Mesendoderm (in vitro differentiated cells): Measurements from ENCODE around the gene TMEM186. TPM values are rescaled to one million over a fixed set of nuclear protein-coding genes. Genes with fewer than 3 reads are reported as not detected.
"Not testable (repeated sequence)": the region's sequence is repeated elsewhere in the genome, so short reads cannot be mapped to it uniquely, and the experiment has no call there.

Source experiments
- DNase-seq: peaks from one replicate; pipeline ENCODE4 v3.0.0; 2013
- H2AK5ac ChIP-seq: 2 replicates; pipeline ENCODE4 v1.6.1; 2013; ENCODE audit warnings: low read length, inconsistent platforms
- H2BK120ac ChIP-seq: 2 replicates; pipeline ENCODE4 v1.6.1; 2013; ENCODE audit warnings: low read depth, mild to moderate bottlenecking, low read length, moderate library complexity, mixed read lengths
- H2BK15ac ChIP-seq: replicated peaks from 2 replicates; pipeline ENCODE4 v1.6.1; 2013; ENCODE audit warnings: low read depth, mild to moderate bottlenecking, moderate library complexity
- H2BK5ac ChIP-seq: 2 replicates; pipeline ENCODE4 v1.6.1; 2013; ENCODE audit warnings: low read length, inconsistent platforms
- H3K18ac ChIP-seq: 2 replicates; pipeline ENCODE4 v1.6.1; 2013; ENCODE audit warnings: mild to moderate bottlenecking, low read length, mixed read lengths
- H3K23ac ChIP-seq: one replicate; pipeline ENCODE4 v1.6.1; 2013; ENCODE audit warnings: low read length
- H3K27ac ChIP-seq: 2 replicates; pipeline ENCODE4 v1.5.1; 2013; ENCODE audit warnings: low read depth, mild to moderate bottlenecking, inconsistent platforms, low read length, moderate library complexity
- H3K27me3 ChIP-seq: 2 replicates; pipeline ENCODE4 v1.6.1; 2013; ENCODE audit warnings: low read length, control low read depth, mild to moderate bottlenecking, inconsistent platforms; ENCODE audit not compliant: insufficient read depth, poor library complexity
- H3K36me3 ChIP-seq: 2 replicates; pipeline ENCODE4 v1.6.1; 2013; ENCODE audit warnings: low read length, inconsistent platforms; ENCODE audit not compliant: control insufficient read depth, insufficient read depth
- H3K4ac ChIP-seq: one replicate; pipeline ENCODE4 v1.6.1; 2013; ENCODE audit warnings: low read depth, mild to moderate bottlenecking, low read length, moderate library complexity
- H3K4me1 ChIP-seq: 2 replicates; pipeline ENCODE4 v1.6.1; 2013; ENCODE audit warnings: low read depth, low read length, inconsistent platforms; ENCODE audit not compliant: control insufficient read depth
- H3K4me2 ChIP-seq: 2 replicates; pipeline ENCODE4 v1.6.1; 2013; ENCODE audit warnings: low read length
- H3K4me3 ChIP-seq: 2 replicates; pipeline ENCODE4 v1.5.1; 2013; ENCODE audit warnings: mild to moderate bottlenecking, low read length
- H3K56ac ChIP-seq: one replicate; pipeline ENCODE4 v1.6.1; 2013; ENCODE audit warnings: low read length
- H3K79me1 ChIP-seq: 2 replicates; pipeline ENCODE4 v1.6.1; 2013; ENCODE audit warnings: low read length, inconsistent platforms
- H3K79me2 ChIP-seq: 2 replicates; pipeline ENCODE4 v1.6.1; 2013; ENCODE audit warnings: mild to moderate bottlenecking, low read length; ENCODE audit not compliant: control insufficient read depth, insufficient read depth
- H3K9ac ChIP-seq: 2 replicates; pipeline ENCODE4 v1.6.1; 2013; ENCODE audit warnings: low read length, inconsistent platforms
- H4K5ac ChIP-seq: one replicate; pipeline ENCODE4 v1.6.1; 2013; ENCODE audit warnings: low read length
- H4K8ac ChIP-seq: one replicate; pipeline ENCODE4 v1.6.1; 2013; ENCODE audit warnings: low read depth, mild to moderate bottlenecking, control low read depth, low read length, moderate library complexity
- WGBS: extraction: QIAGEN DNeasy Blood & Tissue Kit; methylation state at CpG from one replicate; pipeline ENCODE4 v1.1.7; 2013; ENCODE audit warnings: low lambda C conversion rate, missing lambda C conversion rate; ENCODE audit not compliant: insufficient coverage; ENCODE audit errors: extremely low coverage; 5-methylcytosine and 5-hydroxymethylcytosine counted together
- polyA plus RNA-seq, 2 experiments: library from polyadenylated mRNA; stranded (reverse); fragments of 200-250 nt; gene quantifications; one replicate each; pipeline ENCODE4 v1.2.3, GENCODE V29; 2013

The TMEM186 gene
- 5.5 TPM for polyA plus RNA-seq (2013, experiment 1 of 2)
- 6.0 TPM for polyA plus RNA-seq (2013, experiment 2 of 2)

DNA sequence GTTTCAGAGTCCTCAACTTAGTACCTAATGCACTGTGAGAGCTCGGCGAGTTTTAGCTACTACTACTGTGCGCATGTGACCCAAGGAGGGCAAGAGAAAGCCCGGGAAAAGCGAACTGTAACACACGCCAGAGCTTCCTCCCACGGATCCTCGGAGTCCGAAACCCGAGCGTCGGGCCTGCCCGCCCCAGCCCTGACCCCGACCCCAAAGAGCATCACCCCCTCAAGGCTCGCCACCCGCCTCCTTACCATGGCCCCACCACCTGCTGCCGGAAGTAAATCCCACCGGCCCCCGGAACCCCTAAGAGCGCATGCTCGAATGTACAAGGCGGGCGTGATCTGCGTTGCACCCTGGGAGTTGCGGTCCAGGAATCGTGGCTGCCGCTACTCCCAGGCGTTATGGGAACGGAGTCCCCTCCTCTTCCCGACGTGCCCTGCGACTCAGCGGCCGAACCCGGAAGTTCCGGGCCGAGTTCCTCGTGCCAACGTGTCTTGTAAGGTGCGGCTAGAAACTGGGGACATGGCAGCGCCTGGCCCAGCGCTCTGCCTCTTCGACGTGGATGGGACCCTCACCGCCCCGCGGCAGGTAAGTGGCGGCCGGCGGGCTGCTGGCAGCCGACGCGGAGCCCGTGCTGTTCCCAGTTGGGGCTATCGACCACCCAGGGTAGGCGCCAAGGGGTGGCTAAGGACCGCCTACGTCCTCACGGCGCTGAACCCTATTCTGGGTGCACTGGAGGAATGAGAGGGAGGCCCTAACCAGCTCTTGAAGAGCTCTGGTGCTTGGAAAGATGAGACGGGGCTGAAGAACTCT is at the start of gene TMEM186, which contains the start of gene PMM2:
TMEM186 (minus strand) TSS at position 276 of the 810 bp plus-strand sequence; CDS start at position 251, 25 bp downstream.
PMM2 (plus strand) TSS at position 476 of the 810 bp plus-strand sequence; CDS start at position 520, 44 bp downstream.
- H3K79me2 ChIP-seq: peaks cover 45% of the 10 kb centered on the region
- peak within 1 kb of the TSS; percentile 84 for H3K4ac ChIP-seq
- no peak within 1 kb of the TSS for H4K8ac ChIP-seq
- no CpG with 5 or more reads among the region's 61 CpGs for WGBS
- peak within 1 kb of the TSS; percentile 70 for H3K4me2 ChIP-seq
- peak within 1 kb of the TSS; percentile 97 for H3K9ac ChIP-seq
- no peak within 1 kb of the TSS for H3K27ac ChIP-seq
- H3K36me3 ChIP-seq: peaks cover 3% of the 10 kb centered on the region
- H3K79me1 ChIP-seq: peaks cover 14% of the 10 kb centered on the region
- peak within 1 kb of the TSS; percentile 89 for H3K56ac ChIP-seq
- peak within 1 kb of the TSS; percentile 34 for H2AK5ac ChIP-seq
- H4K5ac ChIP-seq: no peak within 1 kb of the TSS
- H3K27me3 ChIP-seq: no peaks in the 10 kb centered on the region
- peak within 1 kb of the TSS; percentile 99 for H3K4me3 ChIP-seq
- peak within 1 kb of the TSS; percentile 54 for H3K23ac ChIP-seq
- H2BK120ac ChIP-seq: no peak within 1 kb of the TSS
- peak; percentile 98 for DNase-seq
- peak within 1 kb of the TSS; percentile 5 for H3K18ac ChIP-seq
- H2BK15ac ChIP-seq: no peak within 1 kb of the TSS
- H3K4me1 ChIP-seq: peaks cover 1% of the 10 kb centered on the region
- no peak within 1 kb of the TSS for H2BK5ac ChIP-seq

DNA sequence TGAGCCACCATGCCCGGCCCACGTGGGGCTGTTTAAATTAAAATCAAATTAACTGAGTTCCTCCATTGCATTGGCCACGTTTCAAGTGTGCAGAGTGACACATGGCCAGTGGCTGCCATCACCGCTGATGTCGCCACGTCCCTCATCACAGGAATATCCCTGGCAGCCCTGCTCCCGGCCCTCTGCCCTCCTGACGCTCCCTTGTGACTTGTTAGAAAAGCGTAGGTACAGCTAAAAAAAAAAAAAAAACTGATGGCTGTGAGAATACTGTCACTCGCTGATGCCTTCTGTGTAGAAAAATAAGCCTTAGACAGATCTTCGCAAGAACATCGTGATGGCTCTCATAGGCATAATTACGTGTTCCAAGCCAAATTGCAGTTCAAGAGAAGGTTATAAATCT is 49.7 kb upstream of the TMEM186 start:
- WGBS: no CpG with 5 or more reads among the region's 13 CpGs
- Histone ChIP-seq H3K4ac (no peak overlapping the region), H3K23ac (no peak overlapping the region), H3K4me3 (no peak overlapping the region), H2AK5ac (no peak overlapping the region), H4K5ac (no peak overlapping the region), H3K79me2 (peaks cover 2% of the 10 kb centered on the region), H4K8ac (no peak overlapping the region), H3K36me3 (peaks cover 11% of the 10 kb centered on the region), H2BK5ac (no peak overlapping the region), H3K4me2 (no peak overlapping the region), H3K18ac (no peak overlapping the region), H3K56ac (no peak overlapping the region), H2BK120ac (no peak overlapping the region), H3K27me3 (no peaks in the 10 kb centered on the region), H3K27ac (no peak overlapping the region), H2BK15ac (no peak overlapping the region), H3K9ac (no peak overlapping the region), H3K79me1 (peaks cover 7% of the 10 kb centered on the region), H3K4me1 (no peaks in the 10 kb centered on the region)
- no peak for DNase-seq

GRCh38 chr16:8846401-8846932 is 49.0 kb upstream of the TMEM186 start:
- H3K79me1 ChIP-seq: peaks cover 7% of the 10 kb centered on the region
- no peak overlapping the region for H3K56ac ChIP-seq
- H3K4me1 ChIP-seq: no peaks in the 10 kb centered on the region
- no peak overlapping the region for H3K4me2 ChIP-seq
- H2AK5ac ChIP-seq: no peak overlapping the region
- H4K8ac ChIP-seq: no peak overlapping the region
- no peak overlapping the region for H2BK5ac ChIP-seq
- H3K79me2 ChIP-seq: peaks cover 2% of the 10 kb centered on the region
- H3K18ac ChIP-seq: no peak overlapping the region
- no peaks in the 10 kb centered on the region for H3K27me3 ChIP-seq
- H3K4me3 ChIP-seq: no peak overlapping the region
- H2BK120ac ChIP-seq: no peak overlapping the region
- H3K23ac ChIP-seq: no peak overlapping the region
- no peak overlapping the region for H3K9ac ChIP-seq
- no peak for DNase-seq
- H3K27ac ChIP-seq: no peak overlapping the region
- WGBS: no CpG with 5 or more reads among the region's 10 CpGs
- H4K5ac ChIP-seq: no peak overlapping the region
- H2BK15ac ChIP-seq: no peak overlapping the region
- peaks cover 11% of the 10 kb centered on the region for H3K36me3 ChIP-seq
- H3K4ac ChIP-seq: no peak overlapping the region

DNA sequence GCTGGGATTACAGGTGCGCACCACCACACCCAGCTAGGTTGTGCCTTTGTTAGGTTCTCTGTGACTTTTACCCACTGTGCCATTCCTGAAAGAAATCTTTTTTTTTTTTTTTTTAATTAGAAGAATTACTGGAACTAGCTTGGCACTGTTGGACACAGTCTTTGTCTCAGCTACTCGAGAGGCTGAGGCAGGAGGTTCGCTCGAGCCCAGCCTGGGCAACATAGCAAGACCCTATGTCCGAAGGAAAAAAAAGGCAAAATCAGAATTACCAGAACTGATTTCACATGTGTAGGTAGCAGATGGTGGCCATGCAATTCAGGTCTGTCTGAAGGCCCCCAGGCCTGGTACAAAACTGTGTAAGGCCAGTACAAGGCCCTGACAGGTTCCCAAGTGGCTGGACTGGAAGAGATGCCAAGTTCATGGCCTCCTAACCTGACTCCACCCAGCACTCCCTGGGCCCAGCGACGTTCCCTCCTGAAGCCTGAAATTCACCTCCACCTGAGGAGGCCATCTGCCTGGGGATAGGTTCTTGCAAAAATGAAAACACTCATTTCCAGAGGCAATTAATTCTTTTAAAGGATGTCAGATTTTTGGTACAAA is 48.4 kb upstream of the TMEM186 start:
- no peak overlapping the region for H2BK5ac ChIP-seq
- no CpG with 5 or more reads among the region's 7 CpGs for WGBS
- H3K27me3 ChIP-seq: no peaks in the 10 kb centered on the region
- no peak overlapping the region for H3K18ac ChIP-seq
- H3K23ac ChIP-seq: no peak overlapping the region
- H3K9ac ChIP-seq: no peak overlapping the region
- H2BK120ac ChIP-seq: no peak overlapping the region
- no peak overlapping the region for H3K4me2 ChIP-seq
- H2AK5ac ChIP-seq: no peak overlapping the region
- peaks cover 7% of the 10 kb centered on the region for H3K79me1 ChIP-seq
- H3K27ac ChIP-seq: no peak overlapping the region
- H3K4me3 ChIP-seq: no peak overlapping the region
- H3K4ac ChIP-seq: no peak overlapping the region
- H4K5ac ChIP-seq: no peak overlapping the region
- H3K36me3 ChIP-seq: peaks cover 11% of the 10 kb centered on the region
- peaks cover 2% of the 10 kb centered on the region for H3K79me2 ChIP-seq
- H3K56ac ChIP-seq: no peak overlapping the region
- no peaks in the 10 kb centered on the region for H3K4me1 ChIP-seq
- no peak overlapping the region for H2BK15ac ChIP-seq
- no peak for DNase-seq
- H4K8ac ChIP-seq: no peak overlapping the region

DNA sequence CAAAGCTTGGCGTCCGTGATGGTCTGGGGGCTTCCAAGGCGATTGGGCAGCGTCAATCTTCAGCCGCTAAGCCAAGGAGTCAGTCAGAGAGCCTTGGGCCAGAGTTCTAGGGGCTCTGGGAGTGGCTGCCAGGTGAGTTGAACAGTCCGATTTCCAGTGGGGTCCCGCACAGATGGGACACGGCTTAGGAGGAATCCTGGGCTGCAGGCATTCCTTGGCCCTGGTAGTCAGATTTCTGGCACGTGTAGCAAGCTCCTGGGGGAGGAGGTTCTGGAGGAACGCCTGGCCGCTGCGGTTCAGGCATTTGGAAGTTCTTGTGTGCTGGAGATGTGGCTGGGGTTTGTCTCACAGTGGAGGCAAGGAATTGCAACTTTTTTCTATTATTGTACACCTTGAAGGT is 45.9 kb upstream of the TMEM186 start:
- not testable (repeated sequence) for DNase-seq, H3K56ac ChIP-seq
- WGBS: no CpG with 5 or more reads among the region's 12 CpGs

More for the DNA sequence above, 45.9 kb upstream of the TMEM186 start:
- not testable (repeated sequence) for H2BK120ac ChIP-seq, H3K23ac ChIP-seq, H3K4me3 ChIP-seq, H3K27ac ChIP-seq, H3K36me3 ChIP-seq, H3K4me1 ChIP-seq, H3K79me1 ChIP-seq, H4K5ac ChIP-seq, H3K79me2 ChIP-seq, H3K9ac ChIP-seq, H3K18ac ChIP-seq, H3K27me3 ChIP-seq, H2BK5ac ChIP-seq, H3K4ac ChIP-seq, H4K8ac ChIP-seq, H3K4me2 ChIP-seq, H2AK5ac ChIP-seq, H2BK15ac ChIP-seq
